ENCODE data around the gene MAGEF1.

The MAGEF1 gene

GRCh38 chr3:184739594-184740505, 28.0 kb upstream of the MAGEF1 start:
- Histone ChIP-seq H3K36me3 (no peaks in the 10 kb centered on the region), H3K4me3 (ENCODE audit: low read depth, low read length) (no peak overlapping the region), H3K27me3 (ENCODE audit: insufficient read depth, low read depth, severe bottlenecking) (no peaks in the 10 kb centered on the region), H3K27ac (no peak overlapping the region), H3K9me3 (ENCODE audit: severe bottlenecking) (no peaks in the 10 kb centered on the region)
- DNase-seq: no peak
- no peak for TF ChIP-seq CTCF (IDR thresholded peaks at IDR 0.05; ENCODE audit: low read depth, low read length)

GRCh38 chr3:184738982-184739381, 27.1 kb upstream of the MAGEF1 start:
- no peaks in the 10 kb centered on the region for H3K9me3 ChIP-seq (ENCODE audit: severe bottlenecking)
- H3K27me3 ChIP-seq (ENCODE audit: insufficient read depth, low read depth, severe bottlenecking): no peaks in the 10 kb centered on the region
- no peak overlapping the region for H3K27ac ChIP-seq
- H3K36me3 ChIP-seq: no peaks in the 10 kb centered on the region
- DNase-seq: no peak
- H3K4me3 ChIP-seq (ENCODE audit: low read depth, low read length): no peak overlapping the region
- TF ChIP-seq CTCF (IDR thresholded peaks at IDR 0.05; ENCODE audit: low read depth, low read length): no peak

GRCh38 chr3:184738506-184738890, 26.6 kb upstream of the MAGEF1 start:
- Histone ChIP-seq H3K36me3 (no peaks in the 10 kb centered on the region), H3K27ac (no peak overlapping the region), H3K4me3 (ENCODE audit: low read depth, low read length) (no peak overlapping the region), H3K27me3 (ENCODE audit: insufficient read depth, low read depth, severe bottlenecking) (no peaks in the 10 kb centered on the region), H3K9me3 (ENCODE audit: severe bottlenecking) (no peaks in the 10 kb centered on the region)
- no peak for TF ChIP-seq CTCF (IDR thresholded peaks at IDR 0.05; ENCODE audit: low read depth, low read length)
- no peak for DNase-seq

- no peak for TF ChIP-seq CTCF (IDR thresholded peaks at IDR 0.05; ENCODE audit: low read depth, low read length)
- Histone ChIP-seq H3K36me3 (no peaks in the 10 kb centered on the region), H3K27me3 (ENCODE audit: insufficient read depth, low read depth, severe bottlenecking) (no peaks in the 10 kb centered on the region), H3K4me3 (ENCODE audit: low read depth, low read length) (no peak overlapping the region), H3K27ac (no peak overlapping the region), H3K9me3 (ENCODE audit: severe bottlenecking) (no peaks in the 10 kb centered on the region)
- DNase-seq: no peak
Measured at GRCh38 chr3:184737641-184738505, 26.0 kb upstream of the MAGEF1 start.

GRCh38 chr3:184737063-184737462, 25.2 kb upstream of the MAGEF1 start:
- TF ChIP-seq CTCF (IDR thresholded peaks at IDR 0.05; ENCODE audit: low read depth, low read length): no peak
- Histone ChIP-seq H3K4me3 (ENCODE audit: low read depth, low read length) (no peak overlapping the region), H3K27me3 (ENCODE audit: insufficient read depth, low read depth, severe bottlenecking) (no peaks in the 10 kb centered on the region), H3K9me3 (ENCODE audit: severe bottlenecking) (no peaks in the 10 kb centered on the region), H3K36me3 (no peaks in the 10 kb centered on the region), H3K27ac (no peak overlapping the region)
- no peak for DNase-seq
